Right lobe of liver (tissue), 4 donors: ENCODE measurements around the gene SORL1.

Source experiments
- CTCF ChIP-seq, 4 donors: fragments of 200-600 bp in 3 of 4; fragments of 450-650 bp in 1 of 4; IDR thresholded peaks; one replicate each; pipeline versions ENCODE4 v1.5.1 to v1.8.0; 2016 to 2022; ENCODE audit warnings: antibody characterized with exemption in 4 of 4, mild to moderate bottlenecking in 2 of 4
- POLR2A ChIP-seq: fragments of 450-650 bp; IDR thresholded peaks from one replicate; pipeline ENCODE4 v1.6.1; 2017; ENCODE audit warnings: antibody characterized with exemption, mild to moderate bottlenecking
- donor health status: DM: no; HTN: no; CAD: no.
- donor health status: DM: no; HTN: no; CAD: no.
- donor health status: DM: no; HTN: yes; CAD: no.

- TF ChIP-seq CTCF (IDR thresholded peaks at IDR 0.05) (no peak), POLR2A (no peak)
These were observed 58.3 kb downstream of the SORL1 start for GRCh38 chr11:121510438-121510837.
